Measurements from ENCODE around the gene NPFFR1.
"Not testable (repeated sequence)": the region's sequence is repeated elsewhere in the genome, so short reads cannot be mapped to it uniquely, and the experiment has no call there.

Gene NPFFR1

DNA sequence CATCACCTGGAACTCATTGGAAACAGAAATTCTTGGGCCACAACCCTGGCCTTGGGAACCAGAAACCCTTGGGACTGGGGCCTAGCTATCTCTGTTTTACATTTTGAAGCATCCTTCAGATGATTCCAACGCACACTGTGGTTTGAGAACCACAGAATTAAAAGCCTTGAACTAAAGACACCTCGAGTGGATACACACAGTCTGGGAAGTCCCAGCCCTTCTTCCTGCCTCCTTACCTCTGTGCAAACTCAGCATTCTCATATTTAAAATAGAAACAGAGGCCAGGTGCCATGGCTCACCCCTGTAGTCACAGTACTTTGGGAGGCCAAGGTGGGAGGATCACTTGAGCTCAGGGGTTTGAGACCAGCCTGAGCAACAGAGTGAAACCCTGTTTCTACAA lies 12.9 kb downstream of the NPFFR1 start:
- no peak overlapping the region for H3K4me3 Mint-ChIP-seq
- no peak for DNase-seq (ENCODE audit: low spot score)
- H3K9me3 Mint-ChIP-seq: no peaks in the 10 kb centered on the region
- H3K36me3 Mint-ChIP-seq (ENCODE audit: low read depth): no peaks in the 10 kb centered on the region
- peaks cover 15% of the 10 kb centered on the region for H3K4me1 Mint-ChIP-seq (ENCODE audit: low read depth)
- peaks cover 2% of the 10 kb centered on the region for H3K27me3 Mint-ChIP-seq (ENCODE audit: low read depth)
- no peak overlapping the region for H3K27ac Mint-ChIP-seq

GRCh38 chr10:70269741-70270140 lies 14.1 kb downstream of the NPFFR1 start:
- H3K36me3 Mint-ChIP-seq (ENCODE audit: low read depth): no peaks in the 10 kb centered on the region
- no peak overlapping the region for H3K4me3 Mint-ChIP-seq
- no peak overlapping the region for H3K27ac Mint-ChIP-seq

DNA sequence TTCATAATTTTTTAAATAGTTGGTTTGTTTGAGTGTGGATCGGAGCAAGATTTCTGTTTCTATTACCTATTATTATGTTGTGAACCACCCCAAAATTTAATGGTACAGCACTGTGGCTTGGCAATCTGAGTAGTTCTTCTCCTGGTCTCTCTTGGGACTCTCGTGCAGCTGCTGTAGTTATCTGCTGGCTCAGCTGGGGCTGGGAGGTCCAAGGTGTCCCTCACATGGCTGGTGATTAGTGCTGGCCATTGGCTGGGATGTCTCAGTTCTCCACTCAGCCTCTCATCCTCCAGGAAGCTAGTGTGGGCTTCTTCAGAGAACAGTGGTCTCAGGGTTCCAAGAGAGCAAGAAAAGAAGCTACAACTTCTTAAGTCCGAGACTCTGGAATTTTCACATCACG lies 15.4 kb downstream of the NPFFR1 start:
- Mint-ChIP-seq H3K4me1 (ENCODE audit: low read depth) (peaks cover 15% of the 10 kb centered on the region), H3K4me3 (no peak overlapping the region), H3K9me3 (no peaks in the 10 kb centered on the region), H3K36me3 (ENCODE audit: low read depth) (no peaks in the 10 kb centered on the region), H3K27me3 (ENCODE audit: low read depth) (peaks cover 4% of the 10 kb centered on the region), H3K27ac (no peak overlapping the region)
- no peak for DNase-seq (ENCODE audit: low spot score)

More at GRCh38 chr10:70269741-70270140, 14.1 kb downstream of the NPFFR1 start:
- peaks cover 1% of the 10 kb centered on the region for H3K27me3 Mint-ChIP-seq (ENCODE audit: low read depth)
- peaks cover 15% of the 10 kb centered on the region for H3K4me1 Mint-ChIP-seq (ENCODE audit: low read depth)
- DNase-seq (ENCODE audit: low spot score): no peak
- H3K9me3 Mint-ChIP-seq: no peaks in the 10 kb centered on the region

- peaks cover under 1% of the 10 kb centered on the region for H3K9me3 Mint-ChIP-seq
- peaks cover 4% of the 10 kb centered on the region for H3K27me3 Mint-ChIP-seq (ENCODE audit: low read depth)
- no peak overlapping the region for H3K4me3 Mint-ChIP-seq
- no peak for DNase-seq (ENCODE audit: low spot score)
- peaks cover 10% of the 10 kb centered on the region for H3K4me1 Mint-ChIP-seq (ENCODE audit: low read depth)
- no peaks in the 10 kb centered on the region for H3K36me3 Mint-ChIP-seq (ENCODE audit: low read depth)
- H3K27ac Mint-ChIP-seq: no peak overlapping the region
Observed at GRCh38 chr10:70267161-70267933, 16.5 kb downstream of the NPFFR1 start.

DNA sequence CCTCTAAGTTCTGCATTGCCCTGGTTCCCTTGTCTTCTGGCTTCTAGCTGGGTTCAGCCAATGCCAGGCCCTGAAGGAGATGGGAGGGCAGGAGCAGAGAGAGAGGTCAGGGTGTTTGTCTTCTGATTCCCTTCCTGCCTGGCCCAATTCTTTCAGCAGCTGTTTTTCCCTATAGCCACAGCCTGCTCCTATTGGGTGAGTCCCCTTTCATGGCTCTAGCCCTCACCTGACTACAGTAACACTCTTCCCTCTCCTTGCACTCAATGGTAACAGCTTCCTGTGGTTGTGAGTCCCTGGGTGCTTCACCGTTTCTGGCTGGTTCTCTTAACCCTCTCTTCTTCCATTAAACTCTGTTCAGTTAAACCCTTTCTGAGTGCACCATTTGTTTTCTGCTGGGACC lies 17.1 kb downstream of the NPFFR1 start:
- peaks cover 6% of the 10 kb centered on the region for H3K4me1 Mint-ChIP-seq (ENCODE audit: low read depth)
- no peaks in the 10 kb centered on the region for H3K36me3 Mint-ChIP-seq (ENCODE audit: low read depth)
- peaks cover 6% of the 10 kb centered on the region for H3K27me3 Mint-ChIP-seq (ENCODE audit: low read depth)
- no peak for DNase-seq (ENCODE audit: low spot score)
- H3K9me3 Mint-ChIP-seq: peaks cover 7% of the 10 kb centered on the region
- no peak overlapping the region for H3K4me3 Mint-ChIP-seq
- H3K27ac Mint-ChIP-seq: no peak overlapping the region

DNA sequence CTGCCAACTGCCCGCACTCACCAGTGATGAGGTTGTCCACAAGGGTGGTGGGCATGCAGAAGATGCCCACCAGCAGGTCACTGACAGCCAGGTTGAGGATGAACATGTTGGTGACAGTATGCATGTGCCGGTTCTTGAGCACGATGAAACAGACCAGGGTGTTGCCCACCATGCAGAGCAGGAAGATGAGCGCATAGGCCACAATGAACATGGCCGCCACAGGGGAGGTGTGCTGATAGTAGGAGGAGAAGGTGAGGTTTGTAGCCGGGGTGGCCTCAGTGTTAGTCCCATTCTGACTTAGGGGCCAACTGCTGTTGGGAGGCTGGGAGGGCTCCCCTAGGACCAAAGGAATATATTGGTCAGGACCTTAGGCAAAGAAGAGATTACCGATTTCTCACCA lies 17.7 kb downstream of the NPFFR1 start:
- peaks cover 2% of the 10 kb centered on the region for H3K36me3 Mint-ChIP-seq (ENCODE audit: low read depth)
- peaks cover 6% of the 10 kb centered on the region for H3K27me3 Mint-ChIP-seq (ENCODE audit: low read depth)
- H3K27ac Mint-ChIP-seq: no peak overlapping the region
- H3K4me3 Mint-ChIP-seq: no peak overlapping the region
- H3K9me3 Mint-ChIP-seq: peaks cover 14% of the 10 kb centered on the region
- peaks cover 5% of the 10 kb centered on the region for H3K4me1 Mint-ChIP-seq (ENCODE audit: low read depth)
- no peak for DNase-seq (ENCODE audit: low spot score)

- Mint-ChIP-seq H3K4me3 (no peak overlapping the region), H3K27ac (no peak overlapping the region), H3K4me1 (ENCODE audit: low read depth) (peaks cover 3% of the 10 kb centered on the region), H3K27me3 (ENCODE audit: low read depth) (peaks cover 6% of the 10 kb centered on the region), H3K36me3 (ENCODE audit: low read depth) (peaks cover 2% of the 10 kb centered on the region), H3K9me3 (peaks cover 21% of the 10 kb centered on the region)
- DNase-seq (ENCODE audit: low spot score): no peak
Observed at GRCh38 chr10:70265032-70265689, 18.6 kb downstream of the NPFFR1 start.

- H3K9me3 Mint-ChIP-seq: peaks cover 21% of the 10 kb centered on the region
- peaks cover under 1% of the 10 kb centered on the region for H3K4me1 Mint-ChIP-seq (ENCODE audit: low read depth)
Observed at GRCh38 chr10:70260734-70261133, 23.1 kb downstream of the NPFFR1 start.

GRCh38 chr10:70260259-70260658 lies 23.5 kb downstream of the NPFFR1 start:
- Mint-ChIP-seq H3K27me3 (ENCODE audit: low read depth) (peaks cover 36% of the 10 kb centered on the region), H3K36me3 (ENCODE audit: low read depth) (peaks cover 2% of the 10 kb centered on the region), H3K4me1 (ENCODE audit: low read depth) (peaks cover 4% of the 10 kb centered on the region), H3K27ac (no peak overlapping the region), H3K9me3 (peaks cover 21% of the 10 kb centered on the region), H3K4me3 (no peak overlapping the region)
- DNase-seq (ENCODE audit: low spot score): no peak

More at GRCh38 chr10:70260734-70261133, 23.1 kb downstream of the NPFFR1 start:
- peaks cover 33% of the 10 kb centered on the region for H3K27me3 Mint-ChIP-seq (ENCODE audit: low read depth)
- peaks cover 2% of the 10 kb centered on the region for H3K36me3 Mint-ChIP-seq (ENCODE audit: low read depth)
- H3K4me3 Mint-ChIP-seq: no peak overlapping the region
- no peak overlapping the region for H3K27ac Mint-ChIP-seq
- no peak for DNase-seq (ENCODE audit: low spot score)

DNA sequence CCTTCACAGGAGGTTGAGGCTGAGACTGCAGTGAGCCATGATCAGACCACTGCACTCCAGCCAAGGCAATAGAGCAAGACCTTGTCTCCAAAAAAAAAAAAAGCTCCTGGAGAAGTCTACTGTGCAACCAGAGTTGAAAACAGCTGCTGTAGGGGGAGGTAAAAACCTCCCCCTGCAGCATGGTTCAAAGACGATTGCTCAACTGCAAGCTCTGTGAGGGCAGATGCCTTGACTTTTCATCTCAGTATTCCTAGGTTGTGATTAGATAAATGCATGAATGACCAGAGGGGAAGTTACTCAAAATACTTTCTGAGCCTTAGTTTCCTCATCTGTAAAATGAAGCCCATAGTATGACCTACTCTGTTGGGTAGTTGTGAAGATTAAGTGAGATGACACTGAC lies 25.6 kb downstream of the NPFFR1 start:
- no peak for DNase-seq (ENCODE audit: low spot score)
- Mint-ChIP-seq H3K4me3 (no peak overlapping the region), H3K27ac (no peak overlapping the region), H3K4me1 (ENCODE audit: low read depth) (peaks cover 4% of the 10 kb centered on the region), H3K36me3 (ENCODE audit: low read depth) (peaks cover 2% of the 10 kb centered on the region), H3K9me3 (peaks cover 21% of the 10 kb centered on the region), H3K27me3 (ENCODE audit: low read depth) (peaks cover 47% of the 10 kb centered on the region)

GRCh38 chr10:70257816-70258215 lies 26.0 kb downstream of the NPFFR1 start:
- H3K4me3 Mint-ChIP-seq; H3K4me1 Mint-ChIP-seq (ENCODE audit: low read depth); H3K27ac Mint-ChIP-seq; H3K36me3 Mint-ChIP-seq (ENCODE audit: low read depth); DNase-seq (ENCODE audit: low spot score): not testable (repeated sequence)
- H3K27me3 Mint-ChIP-seq (ENCODE audit: low read depth): peaks cover 50% of the 10 kb centered on the region
- H3K9me3 Mint-ChIP-seq: peaks cover 21% of the 10 kb centered on the region

GRCh38 chr10:70256463-70256862 lies 27.3 kb downstream of the NPFFR1 start:
- Mint-ChIP-seq H3K27me3 (ENCODE audit: low read depth) (peaks cover 56% of the 10 kb centered on the region), H3K4me3 (no peak overlapping the region), H3K4me1 (ENCODE audit: low read depth) (peaks cover 4% of the 10 kb centered on the region), H3K27ac (no peak overlapping the region), H3K36me3 (ENCODE audit: low read depth) (peaks cover under 1% of the 10 kb centered on the region), H3K9me3 (peaks cover 12% of the 10 kb centered on the region)
- no peak for DNase-seq (ENCODE audit: low spot score)

DNA sequence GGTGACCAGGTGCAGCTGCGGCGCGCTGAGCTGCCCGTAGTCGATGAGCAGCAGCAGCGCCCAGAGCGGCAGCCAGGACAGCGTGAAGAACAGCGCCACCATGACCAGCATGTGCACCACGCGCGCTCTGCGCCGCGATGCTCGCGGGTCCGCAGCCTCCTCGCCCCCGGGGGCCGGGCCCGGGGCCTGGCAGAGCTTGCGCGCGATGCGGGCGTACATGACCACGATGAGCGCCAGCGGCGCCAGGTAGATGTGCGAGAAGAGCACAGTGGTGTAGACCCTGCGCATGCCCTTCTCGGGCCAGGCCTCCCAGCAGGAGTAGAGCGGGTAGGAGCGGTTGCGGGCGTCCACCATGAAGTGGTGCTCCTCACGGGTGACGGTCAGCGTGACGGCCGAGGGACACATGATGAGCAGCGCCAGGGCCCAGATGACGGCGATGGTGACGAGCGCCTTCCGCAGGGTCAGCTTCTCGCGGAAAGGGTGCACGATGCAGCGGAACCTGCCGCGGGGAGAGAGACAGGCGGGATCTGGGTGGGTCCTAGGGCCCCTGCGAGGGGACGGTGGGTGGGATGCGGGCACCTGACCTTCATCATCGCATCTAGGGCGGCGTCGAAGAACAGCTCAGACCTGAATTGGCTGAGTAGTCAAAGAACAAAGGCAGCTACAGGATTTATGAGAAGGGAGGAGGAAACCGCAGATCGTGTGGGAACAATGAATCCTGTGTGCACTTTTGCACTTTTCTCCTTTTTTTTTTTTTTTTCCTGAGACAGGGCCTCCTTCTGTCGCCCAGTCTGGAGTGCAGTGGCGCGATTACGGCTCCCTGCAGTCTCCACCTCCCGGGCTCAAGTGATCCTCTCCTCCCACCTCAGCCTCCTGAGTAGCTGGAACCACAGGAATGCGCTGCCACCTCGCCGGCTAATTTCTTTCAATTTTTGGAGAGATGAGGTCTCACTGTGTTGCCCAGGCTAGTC lies 28.2 kb downstream of the NPFFR1 start:
- peaks cover 3% of the 10 kb centered on the region for H3K9me3 Mint-ChIP-seq
- H3K27me3 Mint-ChIP-seq (ENCODE audit: low read depth): peaks cover 57% of the 10 kb centered on the region
- H3K4me1 Mint-ChIP-seq (ENCODE audit: low read depth): peaks cover 4% of the 10 kb centered on the region
- no peak for DNase-seq (ENCODE audit: low spot score)
- peak overlapping the region; percentile 59 for H3K4me3 Mint-ChIP-seq
- peak overlapping the region; percentile 41 for H3K27ac Mint-ChIP-seq
- no peaks in the 10 kb centered on the region for H3K36me3 Mint-ChIP-seq (ENCODE audit: low read depth)

All from T-helper 2 cell treated with Interferon-gamma antibody and Interleukin-4, amounts not matched to agents 5 μg/mL and 100 μg/mL, for 36 hours (primary cell).